Heart right ventricle (tissue), 16 donors: ENCODE measurements around the gene ACSM5. TPM values are rescaled to one million over a fixed set of nuclear protein-coding genes. Genes with fewer than 3 reads are reported as not detected.
A peak's percentile ranks its signal among the peaks of the same experiment; 100 is the strongest.

Experiments
- ATAC-seq, 8 donors: fragments of 200-7000 bp; cut with Tn5 transposase; one replicate each; pipeline ENCODE4 v1.9.1; 2020; ENCODE audit warnings: mild to moderate bottlenecking in 8 of 8, moderate library complexity in 8 of 8, moderate number of reproducible peaks in 1 of 8
- DNase-seq, 2 donors: peaks; one replicate each; pipeline ENCODE4 v3.0.0-alpha.2; 2020
- H3K27ac ChIP-seq, 10 donors: fragments of 200-600 bp; sonication (generic) in 2 of 10; one replicate each; pipeline versions ENCODE4 v1.5.0 to v1.8.0; 2020 to 2022; ENCODE audit warnings: mild to moderate bottlenecking in 3 of 10
- H3K27me3 ChIP-seq, 7 donors: fragments of 200-600 bp; one replicate each; pipeline ENCODE4 v1.8.0; 2021 to 2022; ENCODE audit warnings: mild to moderate bottlenecking in 2 of 7
- H3K36me3 ChIP-seq, 9 donors: fragments of 200-600 bp; sonication (generic) in 1 of 9; one replicate each; pipeline versions ENCODE4 v1.5.0 to v1.8.0; 2020 to 2022; ENCODE audit warnings: mild to moderate bottlenecking in 2 of 9
- H3K4me1 ChIP-seq, 9 donors: fragments of 200-600 bp; sonication (generic) in 1 of 9; one replicate each; pipeline versions ENCODE4 v1.5.0 to v1.8.0; 2020 to 2022; ENCODE audit warnings: mild to moderate bottlenecking in 4 of 9
- H3K4me3 ChIP-seq, 10 donors: fragments of 200-600 bp; sonication (generic) in 2 of 10; one replicate each; pipeline versions ENCODE4 v1.5.0 to v1.8.0; 2020 to 2022; ENCODE audit warnings: mild to moderate bottlenecking in 7 of 10, moderate library complexity in 2 of 10
- H3K9me3 ChIP-seq, 11 donors: fragments of 200-600 bp in 10 of 11; sonication (generic) in 2 of 11; one replicate each; pipeline versions ENCODE4 v1.5.0 to v1.8.0; 2013 to 2022; ENCODE audit warnings: mild to moderate bottlenecking in 2 of 11, control low read depth in 1 of 11, moderate library complexity in 1 of 11
- WGBS, 2 donors: extraction: QIAGEN DNeasy Blood & Tissue Kit; methylation state at CpG; one replicate each; pipeline ENCODE4 v1.1.7; 2013; ENCODE audit warnings: inconsistent platforms in 1 of 2; 5-methylcytosine and 5-hydroxymethylcytosine counted together
- intact Hi-C, 10 donors: fragments of 100-400 bp; cut with DNase I; formaldehyde crosslinking; loops; one replicate each; pipeline versions ENCODE4 v1.11.1 to v1.14.2; 2022
- polyA plus RNA-seq, 2 donors: library from polyadenylated mRNA; stranded (reverse); fragments of 200-250 nt; gene quantifications; one replicate each; pipeline ENCODE4 v1.2.3, GENCODE V29; 2013
- total RNA-seq, 10 donors: library from RNA; stranded (reverse); fragmentation: NEBNext Ultra II Directional in 3 of 10; extraction: Animal tissue kit (Norgen Biotek cat#: 25700) in 3 of 10; gene quantifications; one replicate each; pipeline versions ENCODE4 v1.2.1 to v1.2.4, GENCODE V29; 2021 to 2023
- TF ChIP-seq, protein P1 (sequence below), 9 donors: fragments of 200-600 bp; sonication (generic) in 2 of 9; IDR thresholded peaks; one replicate each; pipeline versions ENCODE4 v1.5.0 to v1.8.0; 2021 to 2022; ENCODE audit warnings: antibody characterized with exemption in 9 of 9, mild to moderate bottlenecking in 5 of 9, moderate library complexity in 1 of 9
- donor health status: Arrhythmogenic right ventricular cardiomyopathy.
- donor health status: ischemic (EF 13 %, LVEDD 7.1; RV severe dilation, severe dysfunction).
- donor health status: healthy with polysubstance abuse.
- donor health status: DM: no; HTN: yes; CAD: no.
- donor health status: DM: no; HTN: no; CAD: no.
- donor health status: ischemic (EF 25% LVEDD 6.9; RV normal size, moderate dysfunction).
- donor health status: ischemic (EF 25% LVEDD 5.7; RV mildly dilated, moderate dysfunction).
- donor health status: healthy.
- donor health status: DM: yes; HTN: yes; CAD: no.
- donor health status: Ischemic cardiomyopathy.
- donor health status: ischemic (EF 35%, LVEDD 5.7; RV mildly dilated, moderate dysfunction).
- donor health status: nonischemic (EF 11% LVEDD 7.7; RV severe dilation, severe dysfunction).
- donor health status: DM: yes; HTN: yes; CAD: no.
- donor health status: PGD.
- donor health status: ischemic (EF 29% LVEDD 5.4; RV normal size, mild dysfunction).
- donor health status: nonischemic (EF 23%, LVEDD 6.1; RV moderate dilation, normal function).

The ACSM5 gene
- total and polyA plus RNA-seq, 12 donors, result 0.32 to 16.5 (median 1.5) TPM

DNA sequence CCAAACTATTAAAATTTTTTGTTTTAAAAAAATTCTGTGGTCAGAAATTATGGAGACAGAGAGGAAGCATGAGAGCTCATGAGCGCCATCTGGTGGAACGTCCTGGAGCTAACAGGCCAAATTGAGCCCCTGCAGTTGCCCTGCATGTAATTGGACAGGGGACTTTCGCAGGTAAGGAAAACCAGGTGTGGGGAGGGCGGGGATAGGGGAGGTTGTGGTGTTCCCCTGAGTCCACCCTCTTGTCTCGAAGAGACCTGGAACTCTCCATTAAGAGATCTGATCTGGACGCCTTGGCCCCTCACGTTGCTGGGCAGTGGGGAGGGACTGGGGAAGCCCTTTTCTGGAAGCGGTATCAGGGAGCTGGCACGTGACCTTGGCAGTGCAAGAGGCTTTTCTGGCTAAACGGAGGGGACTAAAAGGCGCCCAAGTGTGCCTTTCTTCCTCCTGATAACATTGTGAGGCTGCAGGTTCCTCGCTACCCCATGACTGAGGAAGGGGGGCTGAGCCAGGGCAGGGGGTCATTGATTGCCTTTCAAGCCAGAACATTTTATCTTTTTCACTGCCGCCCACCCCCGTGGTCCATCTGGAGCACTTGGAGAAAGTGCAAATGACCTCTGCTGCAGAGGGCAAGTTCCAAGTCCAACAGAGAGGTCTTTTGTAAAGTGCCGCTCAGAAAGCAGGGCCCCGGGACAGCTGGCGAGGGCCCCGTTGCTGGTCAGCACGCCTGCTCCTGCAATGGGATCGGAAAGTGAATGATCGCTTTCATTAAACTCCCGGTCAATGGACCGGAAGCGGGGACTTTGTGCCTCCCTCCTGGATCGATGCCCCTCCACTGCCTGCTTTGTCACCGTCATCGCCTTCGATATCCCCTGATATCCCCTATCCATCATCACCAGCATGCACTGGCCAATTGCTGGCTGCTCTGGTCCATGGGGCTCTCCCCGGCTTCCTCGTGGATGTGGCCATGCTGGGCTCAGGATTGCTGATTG, 23.2 kb upstream of the ACSM5 start:
- peak overlapping the region in 4 of 10 donors; percentile 6 to 19 (median 8) for H3K4me3 ChIP-seq

DNA sequence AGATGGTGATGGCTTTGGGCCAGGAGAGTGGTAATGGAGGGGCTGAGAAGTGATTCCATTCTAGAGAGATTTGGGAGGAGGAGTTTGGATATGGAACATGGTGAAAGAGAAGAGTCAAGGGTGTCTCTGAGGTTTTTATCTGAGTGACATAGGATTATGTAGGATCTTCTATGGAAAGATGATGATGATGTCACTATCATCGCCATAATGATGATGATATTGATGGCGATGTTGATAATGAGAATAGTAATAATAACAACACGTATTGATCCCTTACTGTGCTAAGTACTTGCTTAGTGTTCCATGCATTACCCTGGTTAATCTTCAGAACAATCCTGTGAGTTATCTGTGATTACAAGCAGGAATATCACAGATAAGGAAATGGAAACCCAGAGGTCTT, 21.4 kb upstream of the ACSM5 start:
- TF ChIP-seq, protein P1, sequence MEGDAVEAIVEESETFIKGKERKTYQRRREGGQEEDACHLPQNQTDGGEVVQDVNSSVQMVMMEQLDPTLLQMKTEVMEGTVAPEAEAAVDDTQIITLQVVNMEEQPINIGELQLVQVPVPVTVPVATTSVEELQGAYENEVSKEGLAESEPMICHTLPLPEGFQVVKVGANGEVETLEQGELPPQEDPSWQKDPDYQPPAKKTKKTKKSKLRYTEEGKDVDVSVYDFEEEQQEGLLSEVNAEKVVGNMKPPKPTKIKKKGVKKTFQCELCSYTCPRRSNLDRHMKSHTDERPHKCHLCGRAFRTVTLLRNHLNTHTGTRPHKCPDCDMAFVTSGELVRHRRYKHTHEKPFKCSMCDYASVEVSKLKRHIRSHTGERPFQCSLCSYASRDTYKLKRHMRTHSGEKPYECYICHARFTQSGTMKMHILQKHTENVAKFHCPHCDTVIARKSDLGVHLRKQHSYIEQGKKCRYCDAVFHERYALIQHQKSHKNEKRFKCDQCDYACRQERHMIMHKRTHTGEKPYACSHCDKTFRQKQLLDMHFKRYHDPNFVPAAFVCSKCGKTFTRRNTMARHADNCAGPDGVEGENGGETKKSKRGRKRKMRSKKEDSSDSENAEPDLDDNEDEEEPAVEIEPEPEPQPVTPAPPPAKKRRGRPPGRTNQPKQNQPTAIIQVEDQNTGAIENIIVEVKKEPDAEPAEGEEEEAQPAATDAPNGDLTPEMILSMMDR (IDR thresholded peaks at IDR 0.05), result no peak
- Histone ChIP-seq H3K27me3 (peaks cover 0 to 8% (median 0%) of the 10 kb centered on the region in 7 donors), H3K36me3 (no peaks in the 10 kb centered on the region), H3K4me3 (no peak overlapping the region), H3K4me1 (peaks cover 0 to 10% (median 0%) of the 10 kb centered on the region in 9 donors), H3K9me3 (no peaks in the 10 kb centered on the region), H3K27ac (no peak overlapping the region)
- ATAC-seq (no peak), DNase-seq (no peak)
- 96% methylated on average over 3 of the region's 3 CpGs for WGBS, 2 donors
- intact Hi-C loops, result loop anchor here in 2 of 10 donors (5.0 to 10.0 kb wide), 2 partner anchors 481 to 783 kb away; no protein-coding TSS in a partner anchor

More for the DNA sequence above, 23.2 kb upstream of the ACSM5 start:
- DNase-seq (peak; percentile 47 to 62), ATAC-seq (peak; percentile 37 to 63 (median 54))
- Histone ChIP-seq H3K4me1 (peaks cover 0 to 10% (median 0%) of the 10 kb centered on the region in 9 donors), H3K9me3 (no peaks in the 10 kb centered on the region), H3K27ac (no peak overlapping the region), H3K36me3 (no peaks in the 10 kb centered on the region), H3K27me3 (peaks cover 0 to 8% (median 0%) of the 10 kb centered on the region in 7 donors)
- TF ChIP-seq, protein P1 (IDR thresholded peaks at IDR 0.05), result peak; percentile 65 to 91 (median 83)
- WGBS, 2 donors, result 31 to 32% methylated on average over 30 of the region's 30 CpGs
- intact Hi-C loops, result loop anchor here in 4 of 10 donors (2.0 to 10.0 kb wide), 4 partner anchors 477 to 781 kb away; no protein-coding TSS in a partner anchor

DNA sequence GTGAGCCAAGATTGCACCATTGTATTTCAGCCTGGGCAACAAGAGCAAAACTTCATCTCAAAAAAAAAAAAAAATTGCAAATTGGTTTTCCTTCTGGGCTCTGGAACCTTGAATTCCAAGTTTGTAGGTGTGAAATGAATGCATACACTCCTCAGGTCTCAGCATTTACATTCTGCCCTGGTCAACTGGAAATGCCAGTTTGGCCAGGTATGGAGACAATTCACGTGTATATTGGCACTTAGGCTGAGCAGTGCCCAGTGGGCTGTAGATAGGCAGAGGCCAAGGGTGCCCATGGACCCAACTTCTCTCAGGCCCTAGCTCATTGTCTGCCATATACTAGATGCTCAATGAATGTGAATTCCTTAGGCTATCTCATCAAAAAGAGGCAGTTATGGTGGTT, 20.5 kb upstream of the ACSM5 start:
- H3K4me1 ChIP-seq, result peaks cover 0 to 15% (median 5%) of the 10 kb centered on the region in 9 donors
- DNase-seq, result no peak
- H3K9me3 ChIP-seq, result no peaks in the 10 kb centered on the region
- H3K27ac ChIP-seq, result no peak overlapping the region
- WGBS, 2 donors, result 69 to 90% methylated on average over 1 of the region's 1 CpG
- H3K27me3 ChIP-seq, result peaks cover 0 to 8% (median 0%) of the 10 kb centered on the region in 7 donors
- intact Hi-C loops, result loop anchor here in 2 of 10 donors (5.0 to 10.0 kb wide), 2 partner anchors 482 to 784 kb away; no protein-coding TSS in a partner anchor
- H3K36me3 ChIP-seq, result no peaks in the 10 kb centered on the region
- TF ChIP-seq, protein P1 (IDR thresholded peaks at IDR 0.05), result no peak
- H3K4me3 ChIP-seq, result no peak overlapping the region
- ATAC-seq, result no peak

- peaks cover 0 to 7% (median 0%) of the 10 kb centered on the region in 7 donors for H3K27me3 ChIP-seq
- ATAC-seq, result no peak
Measured at GRCh38 chr16:20391045-20391444, 18.3 kb upstream of the ACSM5 start.

More at GRCh38 chr16:20391045-20391444, 18.3 kb upstream of the ACSM5 start:
- Histone ChIP-seq H3K4me3 (no peak overlapping the region), H3K36me3 (no peaks in the 10 kb centered on the region), H3K27ac (no peak overlapping the region), H3K4me1 (peaks cover 0 to 17% (median 11%) of the 10 kb centered on the region in 9 donors), H3K9me3 (no peaks in the 10 kb centered on the region)
- no peak for DNase-seq
- TF ChIP-seq, protein P1 (IDR thresholded peaks at IDR 0.05), result no peak
- WGBS, 2 donors, result 94 to 99% methylated on average over 5 of the region's 5 CpGs
- intact Hi-C loops, result no loop called here
